ENCODE measurements around the gene TBC1D5.

GRCh38 chr3:17287006-17287689, 455.3 kb downstream of the TBC1D5 start:
- TF ChIP-seq POLR2A (IDR thresholded peaks at IDR 0.05; ENCODE audit: low read depth, low read length) (no peak), POLR2AphosphoS5 (IDR thresholded peaks at IDR 0.05; ENCODE audit: low read depth, low read length) (no peak)
